GM12878 (cell line): Measurements from ENCODE around the gene MAMDC2. TPM values are rescaled to one million over a fixed set of nuclear protein-coding genes. Genes with fewer than 3 reads are reported as not detected.

Experiments
- ATAC-seq: fragments of 200-7000 bp; cut with Tn5 transposase; 3 replicates; pipeline ENCODE4 v1.9.1; 2020; ENCODE audit warnings: mild to moderate bottlenecking, moderate library complexity
- BruUV-seq: library from RNA; stranded (reverse); fragments of 400-500 nt; replicated peaks from 2 replicates; lab custom pipeline; 2021; lab: Mats Ljungman, UMichigan
- CTCF ChIA-PET: fragments of 300-600 bp; sonication (Branson Sonifier 250); formaldehyde crosslinking; extraction: SDS; loops from one replicate; lab custom pipeline; 2021; ENCODE audit warnings: inconsistent platforms; lab: Yijun Ruan, JAX
- POLR2A ChIA-PET: fragments of 350-600 bp; formaldehyde crosslinking; extraction: SDS; loops from one replicate; lab custom pipeline; 2021; ENCODE audit warnings: inconsistent platforms; lab: Charles Lee
- RAD21 ChIA-PET: fragments of 300-600 bp; sonication (Branson Sonifier 250); formaldehyde crosslinking; loops from one replicate; lab custom pipeline; 2023; ENCODE audit warnings: antibody characterized with exemption; ENCODE audit not compliant: unreplicated experiment; lab: Charles Lee
- SMC1A ChIA-PET: fragments of 300-600 bp; sonication (Branson Sonifier 250); formaldehyde crosslinking; loops from one replicate; lab custom pipeline; 2023; ENCODE audit not compliant: unreplicated experiment, uncharacterized antibody; lab: Charles Lee
- DNase-seq: peaks from one replicate; pipeline ENCODE4 v3.0.0-alpha.2; 2011; ENCODE audit warnings: low read depth, low spot score
- FAIRE-seq: peaks from 3 replicates; lab custom pipeline; 2011; peaks lifted over from hg19 to GRCh38; lab: Jason Lieb, UNC
- H2AFZ ChIP-seq: 2 replicates; pipeline ENCODE4 v1.6.0; 2011; ENCODE audit warnings: low read depth, low read length, control low read depth; ENCODE audit not compliant: control insufficient read depth
- H3K27ac ChIP-seq: 2 replicates; pipeline ENCODE4 v1.5.1; 2011; ENCODE audit warnings: control low read depth; ENCODE audit not compliant: control insufficient read depth, insufficient read depth
- H3K27me3 ChIP-seq, 2 experiments: replicated peaks in 1 of 2; 2 replicates each; pipeline versions ENCODE4 v1.6.0 to v1.6.1; 2011; ENCODE audit warnings: low read length in 1 of 2; ENCODE audit not compliant: control insufficient read depth in 2 of 2, insufficient read depth in 2 of 2
- H3K36me3 ChIP-seq, 2 experiments: 2 replicates each; pipeline ENCODE4 v1.5.1; 2011; ENCODE audit warnings: low read length in 1 of 2; ENCODE audit not compliant: control insufficient read depth in 2 of 2, insufficient read depth in 2 of 2
- H3K4me1 ChIP-seq: 2 replicates; pipeline ENCODE4 v1.6.1; 2011; ENCODE audit warnings: mild to moderate bottlenecking, low read length, moderate library complexity, mixed read lengths; ENCODE audit not compliant: control insufficient read depth, insufficient read depth
- H3K4me2 ChIP-seq: 2 replicates; pipeline ENCODE4 v1.6.0; 2011; ENCODE audit warnings: control low read depth; ENCODE audit not compliant: control insufficient read depth, insufficient read depth
- H3K4me3 ChIP-seq: fragments of 200-600 bp; sonication (generic); 2 replicates; pipeline ENCODE4 v1.5.1; 2016
- H3K79me2 ChIP-seq: 2 replicates; pipeline ENCODE4 v1.6.0; 2011; ENCODE audit warnings: low read length; ENCODE audit not compliant: control insufficient read depth, insufficient read depth
- H3K9ac ChIP-seq: 2 replicates; pipeline ENCODE4 v1.8.0; 2011; ENCODE audit warnings: low read length, control low read depth, mixed read lengths; ENCODE audit not compliant: control insufficient read depth, insufficient read depth
- H3K9me3 ChIP-seq: replicated peaks from 3 replicates; pipeline ENCODE4 v1.5.1; 2011; ENCODE audit warnings: mild to moderate bottlenecking, low read length; ENCODE audit not compliant: control insufficient read depth, insufficient read depth
- H4K20me1 ChIP-seq: 2 replicates; pipeline ENCODE4 v1.6.0; 2011; ENCODE audit not compliant: control insufficient read depth, insufficient read depth
- CREM ChIP-seq: IDR thresholded peaks from 2 replicates; pipeline ENCODE4 v1.6.1; 2014; ENCODE audit warnings: antibody characterized with exemption, low read depth
- EP300 ChIP-seq, 2 experiments: fragments of 150-350 bp in 1 of 2; IDR thresholded peaks; 2 replicates each; pipeline ENCODE4 v1.6.1; 2011 to 2012; ENCODE audit warnings: low read depth in 2 of 2, low read length in 2 of 2, borderline replicate concordance in 1 of 2, improper control_type of control experiment in 1 of 2, inconsistent platforms in 1 of 2; ENCODE audit not compliant: control insufficient read depth in 1 of 2
- KAT2A ChIP-seq: conservative IDR thresholded peaks from 2 replicates; pipeline ENCODE4 v1.6.1; 2011; ENCODE audit warnings: low read depth, low read length; ENCODE audit not compliant: control insufficient read depth
- MTA2 ChIP-seq: fragments of 450-650 bp; IDR thresholded peaks from 2 replicates; pipeline ENCODE4 v1.6.1; 2016; ENCODE audit warnings: low read depth, mild to moderate bottlenecking, moderate library complexity
- PML ChIP-seq: IDR thresholded peaks from 2 replicates; pipeline ENCODE4 v1.6.1; 2012; ENCODE audit warnings: low read length, inconsistent platforms
- RELB ChIP-seq: fragments of 450-650 bp; IDR thresholded peaks from 2 replicates; pipeline ENCODE4 v1.6.1; 2017; ENCODE audit warnings: low read depth, mild to moderate bottlenecking, moderate library complexity
- SIX5 ChIP-seq: IDR thresholded peaks from 2 replicates; pipeline ENCODE4 v1.6.1; 2011; ENCODE audit warnings: mild to moderate bottlenecking, low read depth, low read length, moderate library complexity; ENCODE audit not compliant: severe bottlenecking
- SMAD1 ChIP-seq: fragments of 450-650 bp; IDR thresholded peaks from 2 replicates; pipeline ENCODE4 v1.6.1; 2018; ENCODE audit warnings: mild to moderate bottlenecking, low read depth; ENCODE audit not compliant: partially characterized antibody
- SPI1 ChIP-seq: IDR thresholded peaks from 2 replicates; pipeline ENCODE4 v1.6.1; 2011; ENCODE audit warnings: low read depth, mild to moderate bottlenecking, low read length, moderate library complexity, borderline replicate concordance; ENCODE audit not compliant: insufficient read depth
- ZBED1 ChIP-seq: IDR thresholded peaks from 2 replicates; pipeline ENCODE4 v1.6.1; 2016; ENCODE audit warnings: borderline replicate concordance
- WGBS: methylation state at CpG from one replicate; pipeline ENCODE4 v1.1.6; 2016; ENCODE audit warnings: low lambda C conversion rate; ENCODE audit not compliant: insufficient replicate concordance, insufficient coverage; ENCODE audit errors: missing lambda C conversion rate; 5-methylcytosine and 5-hydroxymethylcytosine counted together
- in situ Hi-C: fragments of 300-500 bp; cut with MboI; formaldehyde crosslinking; loops from 9 replicates; pipeline ENCODE4 v1.14.3; 2018; ENCODE audit warnings: mixed read lengths
- intact Hi-C: fragments of 100-400 bp; cut with micrococcal nuclease; formaldehyde crosslinking; loops from one replicate; pipeline ENCODE4 v1.14.2; 2022; ENCODE audit not compliant: unreplicated experiment
- polyA plus RNA-seq, 11 experiments: library from polyadenylated mRNA; depleted of rRNA in 4 of 11; unstranded in 6 of 11; stranded (reverse) in 5 of 11; fragments of >200 nt; fragmentation: Nextera tagmentation in 4 of 11; fragmentation: Illumina TruSeq in 1 of 11; extraction: Ambion mirVana in 4 of 11; extraction: Trizol in 1 of 11; gene quantifications; 1 replicate in 1 of 11; 2 replicates in 10 of 11; pipeline versions ENCODE4 v1.2.1 to v1.2.3, GENCODE V29; 2011 to 2016; ENCODE audit warnings: inconsistent platforms in 2 of 11, missing spikeins in 2 of 11, low read depth in 1 of 11
- total RNA-seq, 4 experiments: library from RNA; depleted of rRNA in 3 of 4; stranded (reverse); fragments of >200 nt in 3 of 4; fragmentation: Illumina TruSeq in 1 of 4; extraction: Trizol in 1 of 4; gene quantifications; 2 replicates each; pipeline versions ENCODE4 v1.2.1 to v1.2.3, GENCODE V29; 2013 to 2021
- TF ChIP-seq, protein P1 (sequence below): fragments of 450-650 bp; IDR thresholded peaks from 2 replicates; pipeline ENCODE4 v1.6.1; 2017; ENCODE audit warnings: borderline replicate concordance
- TF ChIP-seq, protein P2 (sequence below): IDR thresholded peaks from 2 replicates; pipeline ENCODE4 v1.6.1; 2012; ENCODE audit warnings: low read depth, low read length, improper control_type of control experiment

MAMDC2 gene
- total and polyA plus RNA-seq, 10 of the 15 experiments (the other 5 are each of a cell fraction or from before 2014, with no cell fraction given): 0.01 to 0.09 TPM; not detected in 8

GRCh38 chr9:69999315-69999714 is 44.3 kb upstream of the MAMDC2 start (continued):
- TF ChIP-seq EP300 (IDR thresholded peaks at IDR 0.05; ENCODE audit: borderline replicate concordance in 1 of 2, control insufficient read depth in 1 of 2, low read depth in 2 of 2, low read length in 2 of 2) (no peak), CREM (no peak)
- TF ChIP-seq, protein P1, sequence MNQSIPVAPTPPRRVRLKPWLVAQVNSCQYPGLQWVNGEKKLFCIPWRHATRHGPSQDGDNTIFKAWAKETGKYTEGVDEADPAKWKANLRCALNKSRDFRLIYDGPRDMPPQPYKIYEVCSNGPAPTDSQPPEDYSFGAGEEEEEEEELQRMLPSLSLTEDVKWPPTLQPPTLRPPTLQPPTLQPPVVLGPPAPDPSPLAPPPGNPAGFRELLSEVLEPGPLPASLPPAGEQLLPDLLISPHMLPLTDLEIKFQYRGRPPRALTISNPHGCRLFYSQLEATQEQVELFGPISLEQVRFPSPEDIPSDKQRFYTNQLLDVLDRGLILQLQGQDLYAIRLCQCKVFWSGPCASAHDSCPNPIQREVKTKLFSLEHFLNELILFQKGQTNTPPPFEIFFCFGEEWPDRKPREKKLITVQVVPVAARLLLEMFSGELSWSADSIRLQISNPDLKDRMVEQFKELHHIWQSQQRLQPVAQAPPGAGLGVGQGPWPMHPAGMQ: no peak

DNA sequence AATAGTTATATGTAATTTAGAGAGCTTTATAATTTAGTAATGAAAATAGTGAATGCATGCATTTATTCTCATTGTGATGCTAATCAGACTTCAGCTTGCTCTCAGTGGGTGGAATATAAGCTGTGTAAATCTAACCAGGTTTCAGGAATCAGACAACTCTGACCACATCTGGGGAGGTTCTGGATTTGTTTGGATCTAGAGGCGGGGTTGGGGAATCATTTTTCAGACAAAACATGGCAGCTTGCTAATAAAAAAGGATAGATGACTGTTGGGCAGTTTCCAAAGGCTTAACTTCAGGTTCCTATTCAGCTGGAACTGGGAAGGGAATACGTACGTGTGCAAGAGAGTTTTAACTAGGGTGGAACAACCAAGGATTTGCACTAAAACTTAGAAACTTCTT is 43.2 kb upstream of the MAMDC2 start:
- no TSS peak for BruUV-seq
- TF ChIP-seq SPI1 (no peak), ZBED1 (no peak), RELB (no peak), MTA2 (no peak), SMAD1 (no peak), PML (no peak), KAT2A (no peak), SIX5 (no peak)
- TF ChIP-seq, protein P2, sequence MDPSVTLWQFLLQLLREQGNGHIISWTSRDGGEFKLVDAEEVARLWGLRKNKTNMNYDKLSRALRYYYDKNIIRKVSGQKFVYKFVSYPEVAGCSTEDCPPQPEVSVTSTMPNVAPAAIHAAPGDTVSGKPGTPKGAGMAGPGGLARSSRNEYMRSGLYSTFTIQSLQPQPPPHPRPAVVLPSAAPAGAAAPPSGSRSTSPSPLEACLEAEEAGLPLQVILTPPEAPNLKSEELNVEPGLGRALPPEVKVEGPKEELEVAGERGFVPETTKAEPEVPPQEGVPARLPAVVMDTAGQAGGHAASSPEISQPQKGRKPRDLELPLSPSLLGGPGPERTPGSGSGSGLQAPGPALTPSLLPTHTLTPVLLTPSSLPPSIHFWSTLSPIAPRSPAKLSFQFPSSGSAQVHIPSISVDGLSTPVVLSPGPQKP: no peak
- Histone ChIP-seq H3K4me3 (no peak overlapping the region), H3K27me3 (no peaks in the 10 kb centered on the region), H3K79me2 (no peaks in the 10 kb centered on the region), H3K4me2 (no peak overlapping the region), H3K4me1 (no peaks in the 10 kb centered on the region), H4K20me1 (no peaks in the 10 kb centered on the region), H2AFZ (no peak overlapping the region), H3K27ac (no peak overlapping the region), H3K9me3 (no peaks in the 10 kb centered on the region), H3K9ac (no peak overlapping the region), H3K36me3 (no peaks in the 10 kb centered on the region)
- ChIA-PET RAD21 (no interaction called here), POLR2A (no interaction called here), SMC1A (no interaction called here), CTCF (interaction anchor here (0.8 to 1.2 kb wide), 2 partner anchors 111 to 113 kb away, joined by 3 read pairs; no protein-coding TSS in a partner anchor)
- intact Hi-C loops: loop anchor here (5.0 kb wide), 1 partner anchor 62 kb away; no protein-coding TSS in a partner anchor
- ATAC-seq (no peak), FAIRE-seq (no peak), DNase-seq (no peak)
- in situ Hi-C loops: no loop called here
- 0% methylated on average over 3 of the region's 3 CpGs for WGBS
